SK-MEL-5 (cell line): ENCODE data around the gene AMPD3. TPM values are rescaled to one million over a fixed set of nuclear protein-coding genes. Genes with fewer than 3 reads are reported as not detected.
A peak's percentile ranks its signal among the peaks of the same experiment; 100 is the strongest.

ENCODE experiments used
- DNase-seq: peaks from one replicate; pipeline ENCODE4 v3.0.0-alpha.2; 2016; ENCODE audit warnings: low read depth, low spot score
- in situ Hi-C: cut with HindIII; loops from 2 replicates; pipeline ENCODE4 v1.10.0; 2016; ENCODE audit warnings: low sequenced_read_pairs, high pct_unique_total_duplicates, low pct_unique_long_range_greater_than_20kb
- polyA plus RNA-seq, 2 experiments: library from polyadenylated mRNA; depleted of rRNA; stranded (reverse); fragments of >200 nt; gene quantifications; 2 replicates each; pipeline ENCODE4 v1.2.3, GENCODE V29; 2015
- total RNA-seq: library from RNA; depleted of rRNA; stranded (reverse); fragments of >200 nt; shearing (Covaris generic); gene quantifications from 2 replicates; pipeline ENCODE4 v1.2.3, GENCODE V29; 2014; rRNA removed

The AMPD3 gene
- total RNA-seq = 1.4 and 1.8 TPM in 2 replicates
- polyA plus RNA-seq (2015; cell fraction: cytosol; rRNA removed) = 0.15 and 2.3 TPM in 2 replicates
- polyA plus RNA-seq (2015; cell fraction: nucleus; rRNA removed) = 1.0 and 1.2 TPM in 2 replicates

- in situ Hi-C loops = no loop called here
- DNase-seq = no peak
These were observed at the start of gene AMPD3 for GRCh38 chr11:10454878-10455631. TSS of gene AMPD3 (plus strand) at chr11:10455264. CDS start at chr11:10461520, 6,256 bp downstream.

DNA sequence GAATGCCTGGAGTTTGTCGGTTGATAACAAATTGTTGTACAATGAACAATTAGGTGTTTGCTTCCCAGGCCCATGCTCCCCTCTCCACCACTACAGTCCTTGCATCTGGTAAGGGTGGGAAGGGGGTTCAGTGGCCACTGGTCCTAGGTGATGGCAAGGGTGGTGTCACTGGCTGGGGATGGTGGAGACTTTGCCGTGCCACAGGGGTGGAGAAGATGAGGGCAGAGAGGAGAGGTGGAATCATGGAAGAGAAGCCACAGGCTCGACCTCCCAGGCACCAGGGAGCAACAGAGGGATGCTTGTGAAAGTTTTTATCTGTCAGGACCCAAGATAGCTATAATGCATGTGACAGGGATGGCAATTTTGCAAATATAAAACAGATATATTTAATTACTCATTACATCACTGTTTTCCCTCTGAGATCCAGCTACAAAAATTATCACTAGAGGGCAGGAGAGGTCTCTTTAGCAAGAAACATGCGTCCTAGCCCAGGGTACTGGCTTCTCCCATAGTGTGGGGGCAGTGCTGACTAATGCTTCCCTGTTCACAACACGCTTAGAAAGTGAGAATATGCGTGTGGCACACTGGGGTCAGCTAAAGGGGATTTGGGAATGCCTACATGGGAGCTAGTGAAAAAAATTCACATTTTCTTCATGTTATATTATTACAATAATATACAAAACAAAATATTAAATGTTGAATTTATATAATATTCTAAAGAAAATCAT, 49.0 kb upstream of the AMPD3 start:
- in situ Hi-C loops = no loop called here
- peak; percentile 90 for DNase-seq

- DNase-seq = no peak
- in situ Hi-C loops = no loop called here
These were observed 48.0 kb upstream of the AMPD3 start for GRCh38 chr11:10407055-10407454.

DNA sequence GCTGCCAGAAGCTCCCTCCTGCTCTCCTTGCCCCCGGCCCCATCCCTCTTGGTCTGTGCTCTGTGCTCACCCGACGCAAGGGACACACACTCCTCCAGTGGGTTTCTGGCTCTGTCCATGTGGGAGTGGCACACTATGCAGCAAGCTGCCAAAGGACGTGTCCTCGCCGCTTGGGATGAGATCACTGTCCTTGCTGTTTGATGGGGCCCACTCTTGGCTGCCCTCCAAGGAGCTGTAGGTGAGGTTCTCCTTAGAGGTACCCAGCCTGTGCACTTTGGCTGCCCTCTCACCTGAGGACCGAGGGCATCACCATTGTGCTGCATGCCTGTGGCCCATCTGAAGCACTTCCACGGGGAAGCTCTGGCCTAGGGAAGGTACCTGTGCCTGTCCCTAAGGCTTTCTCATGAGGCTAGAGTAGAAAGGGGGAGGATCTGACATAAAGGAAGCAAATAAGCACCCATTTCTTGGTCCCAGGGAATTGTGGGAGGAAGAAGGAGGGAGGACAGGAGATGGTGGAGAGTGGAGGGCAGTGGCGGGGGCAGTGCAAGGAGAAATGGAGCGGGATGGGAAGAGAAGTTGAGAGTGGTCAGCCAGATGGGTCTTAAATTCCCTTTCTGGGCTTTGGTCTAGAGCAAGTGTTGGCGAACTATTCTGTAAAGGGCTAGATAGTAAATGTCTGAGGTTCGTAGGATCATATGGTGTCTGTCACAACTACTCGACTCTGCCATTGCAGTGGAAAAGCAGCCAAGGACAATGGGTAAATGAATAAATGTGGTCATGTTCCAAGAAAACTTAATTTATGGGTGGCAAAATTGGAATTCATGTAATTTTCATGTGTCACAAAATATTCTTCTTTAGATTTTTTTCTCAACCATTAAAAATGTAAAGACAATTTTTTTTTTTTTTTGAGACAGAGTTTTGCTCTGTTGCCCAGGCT, 47.0 kb upstream of the AMPD3 start:
- in situ Hi-C loops = no loop called here
- no peak for DNase-seq

- in situ Hi-C loops = no loop called here
- no peak for DNase-seq
These were observed 45.8 kb upstream of the AMPD3 start for GRCh38 chr11:10409207-10409661.

- in situ Hi-C loops = no loop called here
- no peak for DNase-seq
These were observed 44.8 kb upstream of the AMPD3 start for GRCh38 chr11:10410106-10410843.

GRCh38 chr11:10410844-10411200, 44.2 kb upstream of the AMPD3 start:
- in situ Hi-C loops = no loop called here
- DNase-seq = no peak

DNA sequence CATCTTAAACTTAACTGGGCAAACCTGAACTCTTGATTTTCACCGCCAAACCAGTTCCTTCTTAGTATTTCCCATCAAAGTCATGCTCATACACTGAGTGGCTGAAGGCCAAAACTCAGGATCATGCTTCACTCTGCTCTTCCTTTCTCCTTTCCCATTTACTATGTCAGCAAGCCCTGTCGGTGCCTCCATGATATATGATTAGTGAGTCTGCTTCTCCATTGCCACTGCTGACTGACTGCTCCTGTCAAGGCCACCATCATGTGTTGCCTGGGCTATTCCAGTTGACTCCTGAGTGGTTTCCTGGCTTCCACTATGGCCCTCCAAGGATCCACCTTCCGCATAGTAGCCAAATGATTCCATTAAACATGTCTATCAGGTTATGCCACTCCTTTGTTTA, 42.8 kb upstream of the AMPD3 start:
- DNase-seq = no peak
- in situ Hi-C loops = no loop called here

GRCh38 chr11:10413268-10413667, 41.8 kb upstream of the AMPD3 start:
- DNase-seq = peak; percentile 62
- in situ Hi-C loops = no loop called here

DNA sequence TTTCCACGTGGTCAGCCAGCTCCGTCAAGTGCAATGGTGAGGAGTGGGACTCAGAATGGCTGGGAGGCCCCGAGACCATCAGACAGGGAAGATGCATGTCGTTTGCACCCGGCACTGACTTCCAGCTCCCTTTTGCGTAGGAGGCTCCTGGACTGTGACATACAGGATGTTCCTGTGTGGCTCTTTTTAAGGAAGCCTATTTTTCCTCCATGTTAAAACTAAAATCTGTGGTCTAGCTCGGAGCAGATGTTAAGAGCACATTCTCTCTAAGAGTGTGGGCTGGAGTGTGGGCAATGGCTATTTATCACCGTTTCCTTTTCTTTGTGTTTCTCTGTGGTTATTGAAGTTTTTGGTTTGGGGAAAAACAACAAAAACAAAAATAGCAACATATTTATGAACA, 40.9 kb upstream of the AMPD3 start:
- in situ Hi-C loops = no loop called here
- DNase-seq = no peak

GRCh38 chr11:10414659-10415058, 40.4 kb upstream of the AMPD3 start:
- in situ Hi-C loops = no loop called here
- no peak for DNase-seq

DNA sequence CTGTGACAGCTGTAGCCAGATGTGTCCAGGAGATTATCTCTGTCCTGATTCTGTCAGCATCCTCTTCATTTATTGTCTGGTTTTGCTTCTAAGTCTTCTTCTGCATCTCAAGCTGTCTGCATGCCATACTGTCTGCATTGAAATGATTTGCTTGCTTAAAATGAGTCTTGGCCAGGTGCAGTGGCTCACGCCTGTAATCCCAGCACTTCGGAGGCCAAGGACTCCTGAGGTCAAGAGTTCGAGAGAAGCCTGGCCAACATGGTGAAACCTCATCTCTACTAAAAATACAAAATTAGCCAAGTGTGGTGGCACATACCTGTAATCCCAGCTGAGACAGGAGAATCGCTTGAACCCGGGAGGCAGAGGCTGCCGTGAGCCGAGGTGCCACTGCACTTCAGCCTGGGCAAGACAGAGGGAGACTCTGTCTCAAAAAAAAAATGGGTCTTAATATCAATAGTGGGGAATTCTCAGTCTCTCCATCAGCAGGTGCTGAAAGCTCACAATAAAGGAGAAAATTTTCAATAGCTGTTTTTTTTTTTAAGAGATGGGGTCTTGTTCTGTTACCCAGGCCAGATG, 39.2 kb upstream of the AMPD3 start:
- in situ Hi-C loops = no loop called here
- DNase-seq = no peak

DNA sequence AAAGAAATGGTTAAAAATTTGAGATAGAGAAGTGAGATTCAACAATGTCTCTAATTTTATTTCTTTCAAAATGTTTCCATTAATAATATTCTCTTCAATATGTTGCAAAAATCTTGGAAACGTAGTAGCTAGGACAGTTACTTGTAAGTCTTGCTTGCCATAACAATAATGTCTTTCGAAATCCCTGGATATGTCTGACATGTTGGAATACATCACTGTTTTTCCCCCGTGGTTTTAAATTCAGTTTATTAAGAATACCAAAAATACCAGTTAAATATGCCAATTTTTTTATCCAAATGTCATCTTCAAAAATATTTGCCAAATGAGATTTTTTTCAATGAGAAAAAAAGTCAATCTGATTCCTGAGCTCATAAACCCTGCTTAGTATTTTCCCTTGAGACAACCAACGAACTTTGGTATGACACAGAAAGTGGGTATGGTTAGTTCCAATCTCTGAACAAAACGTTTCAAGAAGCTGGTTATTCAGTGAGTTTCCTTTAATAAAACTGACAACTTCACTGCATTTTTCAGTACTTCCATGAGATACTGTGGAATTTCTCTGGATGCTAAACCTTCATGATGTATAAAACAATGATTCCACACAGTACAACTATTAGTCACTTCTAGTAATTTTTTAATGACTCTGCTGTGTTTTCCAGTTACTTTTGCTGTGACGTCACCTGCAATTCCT, 36.7 kb upstream of the AMPD3 start:
- in situ Hi-C loops = no loop called here
- no peak for DNase-seq

DNA sequence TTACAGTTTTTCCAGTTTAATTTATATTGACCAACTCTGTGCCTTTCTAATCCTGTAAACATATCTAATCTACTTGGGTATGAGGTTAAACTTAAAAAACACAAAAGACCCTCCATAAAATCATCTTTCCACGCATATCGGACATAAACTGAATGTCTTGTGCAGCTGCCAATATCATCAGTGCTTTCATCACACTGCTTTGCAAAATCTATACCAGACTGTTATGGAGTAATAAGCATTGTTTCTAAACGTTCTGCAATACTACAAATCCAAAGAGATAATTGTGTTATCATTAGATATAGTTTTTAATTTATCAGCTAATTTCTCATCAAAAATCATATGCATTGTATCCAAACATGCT, 36.1 kb upstream of the AMPD3 start:
- no peak for DNase-seq
- in situ Hi-C loops = no loop called here

- in situ Hi-C loops = no loop called here
- DNase-seq = no peak
These were observed 28.6 kb upstream of the AMPD3 start for GRCh38 chr11:10426475-10426874.

DNA sequence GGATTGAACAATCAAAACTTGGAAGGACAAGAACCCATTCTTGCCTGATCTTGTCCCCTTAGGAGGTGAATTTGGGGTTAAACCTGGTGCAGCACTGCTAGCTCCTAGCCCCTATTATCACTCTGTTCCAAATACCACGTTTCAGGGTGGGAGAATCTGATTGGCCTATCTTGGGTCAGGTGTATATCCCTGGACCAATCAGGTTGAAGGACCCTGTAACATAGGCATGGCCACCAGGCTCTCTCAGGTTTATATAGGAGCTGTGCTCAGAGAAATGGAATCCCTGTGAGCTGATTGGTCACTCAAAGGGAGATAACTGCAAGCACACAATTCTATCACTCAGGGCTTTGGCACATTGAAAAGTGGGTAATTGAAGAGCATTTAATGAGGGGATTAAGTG, 26.6 kb upstream of the AMPD3 start:
- in situ Hi-C loops = no loop called here
- DNase-seq = no peak

DNA sequence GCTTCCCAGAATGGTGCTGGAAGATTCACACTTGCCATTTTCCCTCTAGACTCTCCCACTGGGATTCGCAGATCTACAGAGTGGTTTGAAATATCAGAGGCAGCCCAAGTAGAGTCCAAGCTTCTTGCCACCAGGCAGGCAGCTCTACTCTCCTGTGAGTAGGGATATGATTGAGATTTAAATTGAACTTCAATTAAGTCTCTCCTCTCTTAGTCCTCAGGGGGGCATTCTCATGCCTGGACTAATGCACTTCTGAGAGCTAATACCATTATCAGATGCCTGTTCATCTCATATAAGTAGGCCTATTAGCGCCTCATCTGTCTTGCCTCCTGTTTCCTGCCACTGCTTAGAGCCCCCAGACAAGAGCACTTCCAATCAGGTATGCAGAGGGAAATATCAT, 25.5 kb upstream of the AMPD3 start:
- in situ Hi-C loops = no loop called here
- DNase-seq = no peak
